ENCODE measurements around the gene TIRAP.

TIRAP gene

DNA sequence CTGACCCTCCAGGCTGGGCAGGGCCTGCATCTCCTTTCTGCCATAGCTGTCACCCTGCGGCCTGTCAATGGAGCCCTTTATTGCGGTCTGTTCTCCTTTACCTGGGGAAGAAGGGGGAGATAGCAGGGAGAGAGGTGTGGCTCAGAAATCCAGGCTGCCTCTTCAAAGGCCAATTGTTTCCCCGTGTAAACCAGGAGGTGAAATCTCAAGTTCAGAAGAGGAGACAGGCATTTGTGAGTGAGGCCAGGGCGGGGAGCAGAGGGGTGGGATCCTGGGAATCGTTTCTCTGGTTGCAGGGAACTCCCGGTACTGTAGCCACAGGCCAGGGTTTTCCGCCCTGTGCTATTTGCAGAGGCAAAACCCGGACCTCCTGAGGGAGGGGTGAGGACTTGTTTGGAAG is 30.1 kb downstream of the TIRAP start:
- no peak overlapping the region for H3K4me3 ChIP-seq (ENCODE audit: low read depth, low read length)
- TF ChIP-seq, protein P1, sequence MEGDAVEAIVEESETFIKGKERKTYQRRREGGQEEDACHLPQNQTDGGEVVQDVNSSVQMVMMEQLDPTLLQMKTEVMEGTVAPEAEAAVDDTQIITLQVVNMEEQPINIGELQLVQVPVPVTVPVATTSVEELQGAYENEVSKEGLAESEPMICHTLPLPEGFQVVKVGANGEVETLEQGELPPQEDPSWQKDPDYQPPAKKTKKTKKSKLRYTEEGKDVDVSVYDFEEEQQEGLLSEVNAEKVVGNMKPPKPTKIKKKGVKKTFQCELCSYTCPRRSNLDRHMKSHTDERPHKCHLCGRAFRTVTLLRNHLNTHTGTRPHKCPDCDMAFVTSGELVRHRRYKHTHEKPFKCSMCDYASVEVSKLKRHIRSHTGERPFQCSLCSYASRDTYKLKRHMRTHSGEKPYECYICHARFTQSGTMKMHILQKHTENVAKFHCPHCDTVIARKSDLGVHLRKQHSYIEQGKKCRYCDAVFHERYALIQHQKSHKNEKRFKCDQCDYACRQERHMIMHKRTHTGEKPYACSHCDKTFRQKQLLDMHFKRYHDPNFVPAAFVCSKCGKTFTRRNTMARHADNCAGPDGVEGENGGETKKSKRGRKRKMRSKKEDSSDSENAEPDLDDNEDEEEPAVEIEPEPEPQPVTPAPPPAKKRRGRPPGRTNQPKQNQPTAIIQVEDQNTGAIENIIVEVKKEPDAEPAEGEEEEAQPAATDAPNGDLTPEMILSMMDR (IDR thresholded peaks at IDR 0.05; ENCODE audit: low read depth, low read length), result no peak

DNA sequence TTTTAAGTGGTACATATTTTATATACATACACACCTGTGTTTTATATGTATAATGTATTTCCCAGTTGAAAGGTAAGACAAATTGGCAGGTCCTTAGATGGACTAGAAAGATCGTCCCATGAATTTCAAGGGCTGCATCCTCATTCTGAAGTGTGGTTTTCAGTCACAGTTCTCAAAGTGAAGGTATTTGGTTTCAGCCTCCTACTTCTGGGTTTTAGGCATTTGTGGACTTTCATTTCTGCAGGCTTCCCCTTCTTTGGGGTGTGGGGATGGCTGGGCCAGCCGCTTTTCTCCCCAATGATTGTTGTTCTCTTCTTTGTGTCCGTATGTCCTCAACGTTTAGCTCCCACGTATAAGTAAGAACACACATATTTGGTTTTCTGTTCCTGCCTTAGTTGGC is 30.9 kb downstream of the TIRAP start:
- TF ChIP-seq, protein P1 (IDR thresholded peaks at IDR 0.05; ENCODE audit: low read depth, low read length), result no peak
- H3K4me3 ChIP-seq (ENCODE audit: low read depth, low read length), result no peak overlapping the region

DNA sequence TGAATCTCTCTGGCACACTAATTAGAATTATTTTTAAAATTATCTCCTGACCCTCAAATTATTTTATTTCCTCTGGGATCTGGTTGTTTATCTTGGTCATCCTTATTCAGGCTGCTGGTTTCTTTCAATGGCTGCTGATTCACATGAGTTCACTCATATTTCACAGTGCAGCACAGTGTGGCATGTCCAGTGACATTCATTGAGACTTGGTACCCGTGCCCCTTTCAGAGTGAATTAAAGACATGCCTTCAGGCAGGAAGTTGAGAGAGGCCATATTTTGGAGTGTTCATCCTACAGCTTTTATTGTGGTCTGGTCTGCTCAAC is 34.5 kb downstream of the TIRAP start:
- TF ChIP-seq, protein P1 (IDR thresholded peaks at IDR 0.05; ENCODE audit: low read depth, low read length), result no peak
- no peak overlapping the region; the same call in 1 of the 2 replicates for H3K4me3 ChIP-seq (ENCODE audit: low read depth, low read length)

- TF ChIP-seq, protein P1 (IDR thresholded peaks at IDR 0.05; ENCODE audit: low read depth, low read length), result no peak
- peak overlapping the region; percentile 29 for H3K4me3 ChIP-seq (ENCODE audit: low read depth, low read length)
Observed at GRCh38 chr11:126317756-126318573, 35.1 kb downstream of the TIRAP start.

GRCh38 chr11:126318574-126319373 is 35.9 kb downstream of the TIRAP start:
- peak overlapping the region; percentile 29 for H3K4me3 ChIP-seq (ENCODE audit: low read depth, low read length)
- TF ChIP-seq, protein P1 (IDR thresholded peaks at IDR 0.05; ENCODE audit: low read depth, low read length), result no peak

DNA sequence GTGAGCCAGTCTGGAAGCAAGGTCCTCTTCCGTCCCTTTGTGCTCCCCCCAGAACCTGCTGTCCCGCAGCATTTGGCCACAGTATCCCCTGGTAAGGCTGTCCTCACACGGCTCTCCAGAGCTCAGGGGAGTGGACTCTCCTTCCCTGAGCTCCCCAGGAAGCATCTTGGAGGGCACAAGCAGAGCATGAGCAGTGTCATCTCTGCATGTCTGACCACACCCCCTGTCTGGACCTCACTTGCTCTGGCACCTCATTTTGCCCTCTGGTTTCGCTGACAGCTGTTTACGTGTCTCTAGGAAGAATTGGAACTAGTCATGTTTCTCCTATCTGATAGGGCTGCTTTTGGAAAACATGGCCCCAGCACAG is 36.5 kb downstream of the TIRAP start:
- TF ChIP-seq, protein P1 (IDR thresholded peaks at IDR 0.05; ENCODE audit: low read depth, low read length), result no peak
- H3K4me3 ChIP-seq (ENCODE audit: low read depth, low read length), result no peak overlapping the region

GRCh38 chr11:126322996-126323395 is 40.1 kb downstream of the TIRAP start:
- H3K4me3 ChIP-seq (ENCODE audit: low read depth, low read length), result no peak overlapping the region
- TF ChIP-seq, protein P1 (IDR thresholded peaks at IDR 0.05; ENCODE audit: low read depth, low read length), result no peak
